Peyer's patch (tissue), 4 donors: ENCODE measurements around the gene EBNA1BP2.

Experiments
- POLR2A ChIP-seq, 2 donors: fragments of 450-650 bp; IDR thresholded peaks; one replicate each; pipeline ENCODE4 v1.5.1; 2017; ENCODE audit warnings: antibody characterized with exemption in 2 of 2, mild to moderate bottlenecking in 2 of 2, moderate library complexity in 2 of 2
- TF ChIP-seq, protein P1 (sequence below), 6 experiments: fragments of 450-650 bp in 4 of 6; fragments of 200-600 bp in 2 of 6; sonication (generic) in 1 of 6; IDR thresholded peaks; one replicate each; pipeline ENCODE4 v1.5.1; 2017 to 2019; ENCODE audit warnings: antibody characterized with exemption in 6 of 6, mild to moderate bottlenecking in 3 of 6, moderate library complexity in 1 of 6

DNA sequence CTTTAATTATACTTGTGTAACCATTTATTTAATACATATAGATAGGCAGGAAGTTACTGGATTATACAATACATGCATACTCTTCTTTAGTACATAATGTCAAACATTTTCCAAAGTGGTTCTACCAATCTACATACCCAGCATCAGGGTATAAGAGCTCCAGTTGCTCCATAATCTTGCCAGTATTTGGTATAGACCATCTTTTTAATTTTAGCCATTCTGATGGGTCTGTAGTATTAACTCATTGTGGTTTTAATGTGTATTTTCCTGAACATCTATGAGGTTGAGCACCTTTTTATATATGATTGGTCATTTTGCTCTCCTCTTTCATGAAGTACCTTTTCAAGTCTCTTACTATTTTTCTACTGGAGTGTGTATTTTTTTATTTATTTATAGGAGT, 32.1 kb downstream of the EBNA1BP2 start:
- TF ChIP-seq, protein P1, sequence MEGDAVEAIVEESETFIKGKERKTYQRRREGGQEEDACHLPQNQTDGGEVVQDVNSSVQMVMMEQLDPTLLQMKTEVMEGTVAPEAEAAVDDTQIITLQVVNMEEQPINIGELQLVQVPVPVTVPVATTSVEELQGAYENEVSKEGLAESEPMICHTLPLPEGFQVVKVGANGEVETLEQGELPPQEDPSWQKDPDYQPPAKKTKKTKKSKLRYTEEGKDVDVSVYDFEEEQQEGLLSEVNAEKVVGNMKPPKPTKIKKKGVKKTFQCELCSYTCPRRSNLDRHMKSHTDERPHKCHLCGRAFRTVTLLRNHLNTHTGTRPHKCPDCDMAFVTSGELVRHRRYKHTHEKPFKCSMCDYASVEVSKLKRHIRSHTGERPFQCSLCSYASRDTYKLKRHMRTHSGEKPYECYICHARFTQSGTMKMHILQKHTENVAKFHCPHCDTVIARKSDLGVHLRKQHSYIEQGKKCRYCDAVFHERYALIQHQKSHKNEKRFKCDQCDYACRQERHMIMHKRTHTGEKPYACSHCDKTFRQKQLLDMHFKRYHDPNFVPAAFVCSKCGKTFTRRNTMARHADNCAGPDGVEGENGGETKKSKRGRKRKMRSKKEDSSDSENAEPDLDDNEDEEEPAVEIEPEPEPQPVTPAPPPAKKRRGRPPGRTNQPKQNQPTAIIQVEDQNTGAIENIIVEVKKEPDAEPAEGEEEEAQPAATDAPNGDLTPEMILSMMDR (IDR thresholded peaks at IDR 0.05): no peak
- TF ChIP-seq POLR2A (IDR thresholded peaks at IDR 0.05): no peak
